ENCODE results near the gene SERINC2. TPM values are rescaled to one million over a fixed set of nuclear protein-coding genes. Genes with fewer than 3 reads are reported as not detected.

SERINC2 gene
- total and polyA plus RNA-seq, 2 of the 8 experiments (the other 6 are each of a cell fraction or from before 2014, with no cell fraction given), result 31.4 to 60.0 TPM

DNA sequence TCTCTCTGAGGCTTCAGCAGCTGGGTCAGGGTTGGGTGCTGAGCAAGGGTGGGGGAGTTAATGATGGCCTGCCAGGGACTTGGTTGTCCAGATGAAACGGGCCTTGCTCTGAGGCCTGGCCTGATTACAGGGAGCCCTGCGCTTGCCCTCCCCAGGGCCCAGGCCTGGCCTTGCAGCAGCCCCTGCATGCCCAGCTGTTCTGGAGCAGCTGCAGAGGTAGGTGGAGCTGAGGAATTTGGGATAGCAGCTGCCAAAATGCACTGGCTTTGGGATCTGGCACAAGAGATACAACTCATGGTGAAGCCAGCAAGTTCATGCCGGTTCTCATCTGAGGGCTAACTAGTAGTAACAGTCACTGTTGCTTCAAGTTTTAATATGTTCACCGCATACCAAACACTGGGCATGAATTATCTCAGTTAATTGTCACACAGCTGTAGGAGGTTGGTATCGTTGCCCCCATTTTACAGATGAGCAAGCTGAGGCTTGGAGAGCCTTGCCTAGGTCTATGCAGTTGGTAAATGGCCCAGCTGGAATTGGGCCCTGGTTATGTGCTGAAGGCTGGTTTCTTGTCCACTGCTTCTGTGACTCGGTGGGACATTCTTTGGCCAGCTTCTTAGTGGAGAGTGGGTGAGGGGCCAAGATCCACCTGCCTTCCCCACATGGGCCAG is 7.3 kb upstream of the SERINC2 start:
- Histone ChIP-seq H3K14ac (ENCODE audit: insufficient read length) (no peak overlapping the region), H3K9me3 (ENCODE audit: insufficient read depth in 2 of 2, low read depth in 1 of 2, low read length in 1 of 2) (no peaks in the 10 kb centered on the region), H2BK5ac (ENCODE audit: low read depth, low read length) (no peak overlapping the region), H2BK15ac (ENCODE audit: low read length) (no peak overlapping the region), H2AK5ac (ENCODE audit: low read depth, low read length) (no peak overlapping the region), H3K27me3 (replicated peaks in 1 of 4; ENCODE audit: control insufficient read depth in 3 of 4, extremely low read depth in 1 of 4, insufficient read depth in 3 of 4, low read length in 3 of 4) (no peaks in the 10 kb centered on the region), H4K5ac (ENCODE audit: insufficient read length, low read depth, low read length) (no peak overlapping the region), H3K56ac (replicated peaks; ENCODE audit: insufficient read length, low read depth, low read length) (no peak overlapping the region), H2BK120ac (replicated peaks; ENCODE audit: low read depth, low read length) (no peak overlapping the region), H3K4me2 (ENCODE audit: insufficient read depth in 1 of 2, low read depth in 2 of 2, low read length in 2 of 2) (no peak overlapping the region), H3K79me1 (ENCODE audit: low read depth, low read length) (no peaks in the 10 kb centered on the region), H4K8ac (ENCODE audit: extremely low read depth, insufficient read depth, low read length) (no peak overlapping the region; the same call in 1 of the 2 replicates), H4K20me1 (replicated peaks in 1 of 2; ENCODE audit: control insufficient read depth in 1 of 2, insufficient read depth in 2 of 2, low read length in 2 of 2) (no peaks in the 10 kb centered on the region), H3K79me2 (ENCODE audit: control insufficient read depth in 1 of 2, insufficient read depth in 2 of 2, low read length in 2 of 2) (no peaks in the 10 kb centered on the region), H3K9ac (replicated peaks in 1 of 4; ENCODE audit: extremely low read depth in 1 of 4, low read depth in 3 of 4, low read length in 3 of 4) (no peak overlapping the region), H3K4me3 (ENCODE audit: extremely low read depth in 1 of 4, insufficient read depth in 2 of 4, low read depth in 3 of 4, low read length in 4 of 4) (no peak overlapping the region), H2BK12ac (ENCODE audit: low read depth, low read length) (no peak overlapping the region), H3K4ac (replicated peaks; ENCODE audit: insufficient read length, low read depth, low read length) (no peak overlapping the region), H2AFZ (ENCODE audit: low read length) (no peak overlapping the region), H3K23ac (ENCODE audit: insufficient read length) (no peak overlapping the region), H4K91ac (replicated peaks; ENCODE audit: insufficient read length, low read length) (no peak overlapping the region), H2BK20ac (ENCODE audit: low read length) (no peak overlapping the region), H3K36me3 (ENCODE audit: control insufficient read depth in 2 of 4, insufficient read depth in 4 of 4, low read length in 3 of 4) (no peaks in the 10 kb centered on the region; a peak in 1 of 8 replicates), H3K23me2 (ENCODE audit: low read depth, low read length) (no peaks in the 10 kb centered on the region), H3K27ac (ENCODE audit: low read depth, low read length) (no peak overlapping the region), H3K18ac (ENCODE audit: extremely low read depth, low read length) (no peak overlapping the region), H3K4me1 (replicated peaks in 1 of 4; ENCODE audit: control insufficient read depth in 3 of 4, insufficient read depth in 4 of 4, low read length in 3 of 4) (peaks cover 0 to 3% (median 0%) of the 10 kb centered on the region in 4 experiments; a peak in 2 of 7 replicates)
- 86% methylated on average over 5 of the region's 6 CpGs; no CpG with 5 or more reads in 1 of the 2 experiments for WGBS, 2 experiments (ENCODE audit: extremely low coverage in 1 of 2, insufficient coverage in 1 of 2, insufficient read length in 1 of 2, insufficient replicate concordance in 2 of 2, low coverage in 1 of 2, low lambda C conversion rate in 2 of 2, missing lambda C conversion rate in 1 of 2)
- ChIA-PET POLR2A (ENCODE audit: partially characterized antibody) (interaction anchor here (1.1 to 1.2 kb wide), 2 partner anchors 10 to 16 kb away, joined by 3 to 5 read pairs; no protein-coding TSS in a partner anchor), CTCF (ENCODE audit: partially characterized antibody) (interaction anchor here (0.6 to 3.4 kb wide), 4 partner anchors 10 to 1832 kb away, joined by 3 to 21 read pairs (median 10); no protein-coding TSS in a partner anchor)
- DNase-seq (ENCODE audit: low read depth in 1 of 2, low spot score in 2 of 2), result no peak
- FAIRE-seq, result no peak
- no peak for TF ChIP-seq SUZ12 (IDR thresholded peaks at IDR 0.05; ENCODE audit: low read length)
- TF ChIP-seq RAD21 (IDR thresholded peaks at IDR 0.05 in 1 of 2, conservative IDR thresholded peaks at IDR 0.05 in 1 of 2; ENCODE audit: low read depth in 2 of 2, low read length in 2 of 2), result no peak
- no peak for TF ChIP-seq CBX5 (IDR thresholded peaks at IDR 0.05; ENCODE audit: low read depth, low read length)
- no peak for TF ChIP-seq BCL11A (IDR thresholded peaks at IDR 0.05; ENCODE audit: low read depth in 2 of 2, low read length in 2 of 2)
- no peak for TF ChIP-seq NANOG (IDR thresholded peaks at IDR 0.05; ENCODE audit: insufficient read depth, low read depth, low read length, poor library complexity, severe bottlenecking)
- TF ChIP-seq HDAC2 (IDR thresholded peaks at IDR 0.05; ENCODE audit: borderline replicate concordance in 1 of 2, low read depth in 2 of 2, low read length in 2 of 2), result no peak
- TF ChIP-seq GTF2F1 (IDR thresholded peaks at IDR 0.05; ENCODE audit: borderline replicate concordance, low read depth, low read length), result no peak
- TF ChIP-seq CTBP2 (IDR thresholded peaks at IDR 0.05; ENCODE audit: borderline replicate concordance, insufficient read depth, insufficient read length, low read length), result no peak
- no peak for TF ChIP-seq POLR2A (IDR thresholded peaks at IDR 0.05; ENCODE audit: control extremely low read depth in 1 of 2, low read depth in 2 of 2, low read length in 2 of 2)
- TF ChIP-seq SIX5 (IDR thresholded peaks at IDR 0.05; ENCODE audit: low read depth, low read length), result no peak
- TF ChIP-seq, protein P1, sequence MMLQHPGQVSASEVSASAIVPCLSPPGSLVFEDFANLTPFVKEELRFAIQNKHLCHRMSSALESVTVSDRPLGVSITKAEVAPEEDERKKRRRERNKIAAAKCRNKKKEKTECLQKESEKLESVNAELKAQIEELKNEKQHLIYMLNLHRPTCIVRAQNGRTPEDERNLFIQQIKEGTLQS (IDR thresholded peaks at IDR 0.05; ENCODE audit: insufficient read depth, low read depth, low read length), result no peak
